8988T (cell line): ENCODE results near the gene POP4.
"Not testable (repeated sequence)": the region's sequence is repeated elsewhere in the genome, so short reads cannot be mapped to it uniquely, and the experiment has no call there.

Experiments used
- DNase-seq: peaks from one replicate; pipeline ENCODE4 v3.0.0; 2011

The POP4 gene

DNA sequence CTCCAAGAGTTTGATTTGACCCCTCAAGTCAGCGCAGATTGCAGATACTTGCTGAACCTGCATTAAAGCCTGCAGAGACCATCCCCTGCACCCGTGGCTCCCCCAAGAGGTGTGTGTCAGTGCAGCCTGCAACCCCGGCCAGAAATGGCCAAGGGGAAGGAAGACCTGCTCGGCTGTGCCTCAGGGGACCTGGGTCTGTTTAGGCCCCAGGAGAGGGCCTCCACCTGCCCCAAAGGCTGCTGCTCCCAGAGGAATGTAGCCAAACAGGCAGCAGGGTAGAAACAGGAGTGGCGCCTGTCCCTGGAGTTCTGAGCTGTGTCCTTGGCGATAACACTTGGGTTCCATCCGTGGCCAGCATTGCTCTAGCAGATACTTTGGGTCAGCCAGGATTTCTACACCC lies 8.0 kb downstream of the POP4 start:
- no peak for DNase-seq

DNA sequence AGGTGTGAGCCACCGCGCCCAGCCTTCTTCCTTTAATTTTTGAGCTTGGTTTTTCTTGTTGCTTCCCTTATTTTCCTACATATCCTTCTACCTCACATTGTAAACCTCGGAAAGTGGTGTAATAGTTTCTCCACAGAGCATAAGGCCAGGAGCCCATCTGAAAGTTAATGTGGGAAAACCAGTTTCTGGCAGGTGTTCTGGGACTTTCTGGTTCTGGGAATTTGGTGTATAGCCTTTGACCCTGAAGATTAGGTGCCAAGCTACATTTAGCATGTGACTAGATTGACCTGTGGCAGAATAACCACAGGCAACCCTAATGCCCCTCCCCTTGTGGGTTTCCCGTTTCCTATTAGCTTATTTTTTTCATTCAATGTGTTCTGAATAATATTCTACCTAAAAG lies 8.7 kb downstream of the POP4 start:
- no peak for DNase-seq

DNA sequence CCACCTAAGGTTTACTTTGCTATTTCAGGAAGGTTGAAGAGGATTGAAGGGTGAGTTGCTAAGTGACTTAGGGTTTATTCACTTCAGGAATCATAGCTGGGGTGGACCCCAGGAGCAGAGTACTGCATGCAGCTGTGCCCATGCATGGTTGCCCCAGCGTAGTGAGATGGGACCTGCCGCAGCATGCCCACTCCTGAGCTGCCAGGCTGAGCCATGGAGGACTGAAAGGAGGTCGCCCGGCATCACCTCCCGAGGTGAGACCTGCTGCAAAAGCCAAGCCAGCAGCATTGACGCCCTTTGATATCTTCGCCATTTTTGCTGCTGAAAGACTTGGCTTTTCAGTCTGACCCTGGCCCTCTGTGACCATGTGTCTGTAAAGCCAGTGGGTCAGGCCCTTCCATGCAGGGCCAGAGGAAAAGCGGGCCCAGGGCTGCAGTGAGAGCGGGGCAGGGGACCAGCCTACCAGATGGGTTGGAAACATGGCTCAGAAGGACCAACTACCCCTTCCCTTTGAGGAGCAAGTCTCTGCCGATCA lies 9.9 kb downstream of the POP4 start:
- DNase-seq, result no peak

DNA sequence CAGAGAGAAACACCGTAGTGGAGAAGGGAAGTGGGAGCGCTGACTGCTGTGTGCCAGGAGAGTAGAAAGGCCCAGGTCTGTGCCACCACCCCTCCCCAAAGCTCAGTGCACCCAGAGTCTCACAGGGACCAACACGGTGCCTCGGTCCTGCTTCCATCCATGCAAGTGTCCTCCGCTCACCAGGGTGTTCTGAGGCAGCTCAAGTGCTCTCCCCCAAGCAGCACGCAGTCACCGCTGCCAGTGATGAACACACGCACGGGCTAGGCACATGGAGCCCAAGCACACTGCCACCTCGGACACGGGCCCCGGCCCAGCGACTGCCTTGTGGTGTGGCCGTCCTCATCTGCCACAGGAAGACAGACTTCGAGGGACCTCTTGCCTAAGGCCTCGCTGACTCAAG lies 10.5 kb downstream of the POP4 start:
- no peak for DNase-seq

DNA sequence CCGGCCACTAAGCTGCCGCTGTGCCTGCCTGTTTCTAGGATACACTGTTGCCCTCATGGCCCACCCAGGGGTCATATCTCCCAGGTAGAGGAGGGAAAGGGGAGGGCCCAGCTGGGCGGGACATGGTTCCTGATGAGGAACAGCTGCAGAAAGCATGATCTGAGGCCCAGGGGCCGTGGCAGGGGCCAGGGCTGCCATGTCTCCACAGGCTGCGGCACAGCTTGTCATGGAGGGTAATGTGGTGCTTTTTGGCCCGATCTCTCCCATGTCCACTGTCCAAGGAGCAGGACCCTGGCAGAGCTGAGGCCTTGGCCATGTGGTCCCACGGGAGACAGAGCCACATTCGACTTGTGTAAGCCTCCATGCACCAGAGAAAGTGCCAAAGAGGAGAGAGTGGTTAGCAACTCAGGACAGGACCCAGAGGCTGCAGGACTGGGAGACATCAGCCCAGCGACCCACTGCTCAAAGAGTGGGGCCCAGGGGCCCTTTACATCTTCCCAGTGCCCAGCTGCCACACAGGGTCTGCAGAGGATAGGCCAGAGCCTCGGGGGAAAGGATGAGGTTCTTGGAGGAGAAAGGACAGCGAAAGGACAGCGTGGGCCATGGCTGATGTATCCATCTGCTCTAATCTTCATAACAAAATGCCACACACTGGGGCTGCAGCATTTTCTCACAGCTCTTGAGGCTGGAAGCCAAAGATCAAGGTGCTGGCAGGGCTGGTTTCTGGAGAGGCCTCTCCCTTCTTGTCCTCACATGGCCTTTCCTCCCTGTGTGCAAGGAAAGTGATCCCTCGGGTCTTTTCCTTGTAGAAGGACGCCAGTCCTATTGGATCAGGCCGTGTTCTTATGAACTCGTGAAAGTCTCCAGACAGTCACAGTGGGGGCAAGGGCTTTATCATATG lies 11.5 kb downstream of the POP4 start:
- DNase-seq, result no peak

DNA sequence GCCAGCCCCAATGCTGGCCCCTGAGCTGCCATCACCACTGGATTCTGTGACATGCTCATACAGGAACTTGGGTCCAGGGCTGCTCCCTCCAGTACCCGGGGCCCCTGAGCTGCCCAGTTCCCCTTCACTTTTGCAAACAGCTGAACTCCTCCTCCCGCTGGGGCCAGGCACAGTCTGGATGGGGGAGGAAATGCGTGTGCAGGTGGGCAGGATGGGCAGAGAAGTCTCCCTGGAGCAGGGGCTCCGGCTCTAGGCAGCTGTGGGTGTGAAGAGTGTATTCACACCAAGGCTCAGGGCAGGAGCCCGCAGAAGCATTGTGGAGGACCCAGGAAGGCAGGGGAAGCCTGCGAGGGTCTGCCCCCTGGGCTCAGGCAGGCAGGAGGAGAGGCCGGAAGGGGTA lies 12.4 kb downstream of the POP4 start:
- DNase-seq, result no peak

DNA sequence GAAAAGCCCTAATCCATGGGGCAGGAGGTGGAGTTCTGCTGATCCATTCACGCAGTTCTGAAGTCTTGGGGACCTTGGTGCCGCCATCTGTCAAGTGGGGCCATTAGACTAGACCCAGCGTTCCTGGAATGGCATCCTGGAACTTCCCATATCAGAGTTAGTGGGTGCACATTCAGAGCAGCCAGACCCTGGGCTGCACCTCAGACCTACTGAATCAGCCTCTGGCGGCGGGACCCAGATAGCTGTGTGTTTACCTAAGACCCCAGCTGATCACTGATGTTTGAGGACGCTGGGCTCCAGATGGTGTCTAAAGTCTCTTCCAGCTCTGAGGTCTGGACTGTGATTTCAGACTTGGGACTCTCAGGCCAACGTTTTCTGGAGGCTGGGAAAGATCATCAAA lies 12.8 kb downstream of the POP4 start:
- DNase-seq, result no peak

DNA sequence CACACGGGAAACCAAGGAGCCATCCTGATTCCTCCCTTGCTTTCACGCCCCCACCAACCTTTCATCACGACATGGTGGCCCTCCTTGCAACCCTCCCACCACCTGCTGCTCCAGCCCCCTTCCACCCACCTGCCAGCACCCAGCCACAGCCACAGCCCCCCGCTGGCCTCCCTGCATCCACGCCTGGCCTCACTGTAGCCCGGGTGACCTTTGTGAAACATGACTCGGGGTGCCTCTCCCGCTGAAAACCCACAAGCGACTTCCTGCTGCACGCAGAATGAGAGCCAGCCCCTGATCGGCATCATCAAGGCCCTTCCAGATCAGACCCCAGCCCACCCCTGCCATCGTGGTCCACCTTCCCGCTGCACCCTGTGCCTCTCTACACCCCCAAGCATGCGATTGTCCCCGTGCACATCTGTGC lies 14.9 kb downstream of the POP4 start:
- DNase-seq, result no peak

DNA sequence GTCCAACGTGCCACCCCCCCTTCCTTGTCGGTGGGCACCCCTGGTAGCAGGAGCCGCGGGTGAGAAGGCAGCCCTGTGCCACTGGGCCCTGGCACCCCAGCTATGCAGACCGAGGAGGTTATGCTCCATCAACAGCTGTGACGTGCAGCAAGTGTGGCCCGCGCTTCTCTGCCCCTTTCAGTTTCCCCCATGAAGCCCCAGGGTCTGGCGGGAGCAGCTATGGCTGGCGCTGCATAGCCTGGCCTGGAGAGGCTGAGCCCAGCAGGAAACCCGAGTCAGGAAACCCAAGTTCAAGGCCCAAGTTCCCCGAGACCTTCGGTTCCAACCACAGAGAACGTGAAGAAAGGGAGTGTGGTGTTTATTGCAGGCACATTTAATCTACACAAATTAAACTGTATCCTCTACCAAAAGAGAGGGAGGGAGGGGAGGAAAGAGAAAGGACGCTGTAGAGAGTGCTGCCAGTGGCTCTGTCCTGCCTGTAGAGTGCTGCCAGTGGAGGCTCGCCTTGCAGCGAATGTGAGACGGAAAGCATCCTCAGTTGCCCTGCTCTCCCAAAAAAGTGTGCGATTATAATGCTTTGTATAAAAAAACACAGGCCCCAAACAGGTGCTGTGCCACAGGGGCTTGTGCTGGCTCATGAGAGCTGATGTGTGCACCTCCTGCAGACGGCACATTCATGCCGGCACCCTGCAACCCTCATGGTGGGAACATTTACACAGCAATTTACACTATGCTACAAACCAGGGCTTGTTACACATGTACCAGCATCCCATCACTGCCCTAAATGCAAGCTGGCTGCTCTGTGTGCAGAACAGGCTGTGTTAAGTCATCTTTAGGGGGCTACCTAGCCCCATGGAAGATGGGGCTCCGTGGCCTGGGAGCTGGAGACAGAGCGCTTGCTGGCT lies 16.3 kb downstream of the POP4 start:
- no peak for DNase-seq

DNA sequence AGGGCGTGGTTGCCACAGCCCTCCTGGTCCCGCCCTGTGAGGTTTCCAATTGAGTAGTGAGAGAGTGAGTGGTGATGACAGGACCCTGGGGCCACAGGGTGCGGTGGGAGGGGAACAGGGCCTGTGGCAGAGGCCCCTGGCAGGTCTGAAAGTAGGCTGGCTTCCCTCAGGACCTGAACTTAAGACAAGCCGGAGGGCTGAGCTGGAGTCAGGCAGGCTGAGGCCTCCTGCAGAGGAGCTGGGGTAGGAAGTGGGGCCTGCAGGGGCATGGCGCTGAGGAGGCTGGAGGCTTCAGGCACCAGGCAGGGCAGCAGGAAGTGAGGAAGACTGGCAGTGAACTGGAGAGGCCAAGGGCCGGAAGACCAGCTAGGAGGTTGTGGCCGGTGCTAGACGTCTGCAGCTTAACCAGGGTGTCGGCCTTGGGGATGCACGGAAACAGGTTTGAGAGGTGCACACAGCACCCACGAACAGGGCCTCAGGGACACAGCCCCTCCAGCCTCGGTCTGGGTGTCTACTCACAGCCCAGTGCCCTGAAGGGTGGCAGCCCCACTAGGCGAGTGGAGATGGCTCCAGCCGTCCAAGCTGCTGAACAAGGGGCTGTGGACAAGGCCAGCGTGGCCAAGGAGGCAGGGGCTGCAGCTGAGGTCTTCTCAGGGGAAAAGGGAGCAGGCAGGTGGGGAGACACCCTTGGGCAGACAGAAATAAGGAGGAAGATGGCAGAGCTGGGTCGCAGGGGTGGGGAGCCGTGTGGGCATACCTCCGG lies 17.8 kb downstream of the POP4 start:
- DNase-seq, result no peak

DNA sequence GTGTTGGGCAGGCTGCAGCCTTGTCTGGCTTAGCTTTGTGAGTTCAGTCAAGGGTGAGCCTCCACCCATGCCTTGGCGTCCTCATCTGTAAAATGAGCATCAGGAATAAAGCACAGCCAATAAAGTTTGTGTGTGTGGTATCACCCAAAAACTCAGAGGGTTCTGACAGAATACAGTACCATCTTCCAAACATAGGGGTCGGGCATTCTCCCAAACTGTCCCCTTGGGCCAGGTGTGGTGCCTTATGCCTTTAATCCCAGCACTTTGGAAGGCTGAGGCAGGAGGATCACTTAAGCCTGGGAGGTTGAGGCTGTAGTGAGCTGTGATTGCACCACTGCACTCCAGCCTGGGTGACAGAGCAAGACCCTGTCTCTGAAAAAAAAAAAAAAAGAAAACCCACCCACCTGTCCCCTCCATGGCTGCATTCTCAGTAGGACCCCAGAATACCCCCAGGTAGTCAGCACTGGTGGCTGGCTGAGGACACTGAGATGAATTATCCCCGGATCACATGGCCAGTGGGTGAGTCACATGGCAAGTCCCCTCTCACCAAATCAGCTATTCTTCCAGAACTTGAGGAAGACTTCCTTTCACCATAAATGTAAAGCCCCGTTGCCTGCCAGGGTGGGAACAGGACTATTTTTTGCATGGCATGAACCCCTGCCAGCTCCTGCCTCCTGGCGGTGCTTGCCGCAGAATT lies 18.6 kb downstream of the POP4 start:
- no peak for DNase-seq

DNA sequence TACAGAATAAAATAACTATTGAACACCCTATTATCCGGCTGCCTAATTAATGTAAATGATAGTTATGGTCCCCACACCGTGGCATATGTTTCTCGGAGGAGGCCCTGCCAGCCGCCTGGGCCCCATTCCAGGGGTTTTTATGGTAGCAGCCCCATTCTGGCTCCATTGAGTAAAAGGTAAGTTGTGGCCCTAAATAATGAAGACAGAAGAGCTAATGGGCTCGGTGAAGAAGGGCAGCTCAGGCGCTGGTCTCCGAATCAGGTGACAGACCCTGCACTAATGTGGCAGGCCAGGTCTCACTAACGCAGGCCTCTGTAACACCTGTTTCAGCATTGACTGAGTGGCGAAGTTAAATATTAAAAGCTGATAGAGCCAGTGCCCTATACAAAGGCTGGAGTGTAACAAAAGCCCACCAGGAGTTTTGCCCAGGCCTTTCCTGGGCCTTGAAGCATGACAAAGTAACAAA lies 19.1 kb downstream of the POP4 start:
- no peak for DNase-seq

DNA sequence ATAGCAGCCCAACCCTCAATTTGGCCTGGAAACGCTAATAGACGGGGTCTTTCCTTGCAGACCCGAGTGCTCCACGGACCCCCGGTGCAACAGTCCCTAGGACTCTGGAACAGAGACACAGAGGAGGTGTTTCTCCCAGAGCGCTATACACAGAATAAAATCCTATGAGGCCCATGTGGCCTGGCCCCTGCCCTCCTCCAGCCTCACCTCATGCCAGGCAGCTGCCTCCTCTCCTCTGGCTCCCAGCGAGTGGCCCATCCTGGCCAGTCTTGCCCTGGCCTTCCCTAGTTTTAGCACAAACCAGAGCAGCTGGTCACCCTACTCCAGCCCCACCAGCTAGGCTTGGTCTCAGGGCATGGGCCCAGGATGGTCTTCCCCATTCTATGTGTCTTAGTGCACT lies 20.3 kb downstream of the POP4 start:
- no peak for DNase-seq

DNA sequence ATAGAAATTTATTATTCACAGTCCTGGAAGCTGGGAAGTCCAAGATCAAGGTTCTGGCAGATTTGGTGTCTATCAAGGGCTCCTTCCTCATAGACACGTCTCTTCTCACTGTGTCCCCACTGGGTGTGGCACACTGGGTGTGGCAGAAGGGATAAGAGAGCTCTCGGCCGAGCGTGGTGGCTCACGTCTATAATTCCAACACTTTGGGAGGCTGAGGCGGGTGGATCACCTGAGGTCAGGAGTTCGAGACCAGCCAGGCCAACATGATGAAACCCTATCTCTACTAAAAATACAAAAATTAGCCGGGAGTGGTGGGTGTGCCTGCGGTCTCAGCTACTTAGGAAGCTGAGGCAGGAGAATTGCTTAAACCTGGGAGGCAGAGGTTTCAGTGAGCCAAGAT lies 20.7 kb downstream of the POP4 start:
- DNase-seq, result not testable (repeated sequence)

DNA sequence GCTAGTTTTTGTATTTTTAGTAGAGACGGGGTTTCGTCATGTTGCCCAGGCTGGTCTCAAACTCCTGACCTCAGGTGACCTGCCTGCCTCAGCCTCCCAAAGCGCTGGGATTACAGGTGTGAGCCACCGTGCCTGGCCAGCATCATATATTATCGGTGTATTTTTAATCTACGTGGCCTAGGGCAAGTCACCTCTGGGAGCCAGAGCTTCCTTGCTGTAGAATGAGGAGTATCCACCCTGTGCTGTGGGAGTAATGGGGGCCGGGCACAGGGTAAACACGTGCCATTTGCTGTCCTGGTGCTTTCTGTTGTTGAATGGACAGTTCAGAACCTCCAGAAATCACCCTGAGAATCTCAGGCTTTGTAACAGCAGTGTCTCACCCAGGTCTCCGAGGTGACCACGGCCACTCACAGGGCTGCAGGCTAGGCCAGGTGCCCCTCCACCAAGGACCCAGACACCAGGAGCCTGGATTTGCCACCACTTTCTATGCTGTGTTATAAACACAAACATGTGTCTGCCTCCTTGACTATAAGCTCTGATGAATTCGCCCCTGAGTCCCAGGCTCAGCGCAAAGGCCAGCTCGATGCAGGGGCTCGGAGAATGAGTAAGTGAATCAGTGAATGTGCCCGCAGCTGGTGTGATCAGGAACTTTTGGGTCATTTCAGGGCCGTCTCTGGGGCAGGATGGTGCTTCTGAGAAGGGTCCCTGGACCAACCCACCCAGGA lies 22.7 kb downstream of the POP4 start:
- DNase-seq, result no peak

DNA sequence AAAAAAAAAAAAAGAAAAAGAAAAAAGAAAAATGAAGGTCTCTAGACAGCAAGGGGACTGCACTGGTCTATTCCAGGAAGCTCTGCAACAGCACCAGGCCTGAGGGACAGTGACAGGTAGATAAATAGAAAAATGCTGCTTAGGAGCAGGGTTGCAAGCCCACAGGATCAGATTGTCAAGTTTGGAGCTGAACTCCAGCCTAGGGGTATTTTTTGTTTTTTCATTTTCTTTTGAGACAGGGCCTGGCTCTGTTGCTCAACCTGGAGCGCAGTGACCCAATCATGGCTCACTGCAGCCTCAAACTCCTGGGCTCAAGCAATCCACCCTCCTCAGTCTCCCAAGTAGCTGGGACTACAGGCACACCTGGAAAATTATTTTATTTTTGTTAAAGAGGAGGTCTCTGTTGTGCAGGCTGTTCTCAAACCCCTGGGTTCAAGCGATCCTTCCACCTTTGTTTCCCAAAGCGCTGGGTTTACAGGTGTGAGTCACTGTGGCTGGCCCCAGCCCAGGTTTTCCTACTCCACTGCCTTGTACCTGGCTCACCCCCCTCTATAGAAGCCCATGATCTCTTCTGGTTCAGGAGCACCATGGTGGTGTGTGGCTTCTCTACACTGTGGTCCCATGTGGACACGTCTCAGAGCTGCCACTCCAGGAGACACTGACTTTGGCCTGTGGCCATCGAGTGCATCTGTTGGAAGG lies 23.9 kb downstream of the POP4 start:
- no peak for DNase-seq

DNA sequence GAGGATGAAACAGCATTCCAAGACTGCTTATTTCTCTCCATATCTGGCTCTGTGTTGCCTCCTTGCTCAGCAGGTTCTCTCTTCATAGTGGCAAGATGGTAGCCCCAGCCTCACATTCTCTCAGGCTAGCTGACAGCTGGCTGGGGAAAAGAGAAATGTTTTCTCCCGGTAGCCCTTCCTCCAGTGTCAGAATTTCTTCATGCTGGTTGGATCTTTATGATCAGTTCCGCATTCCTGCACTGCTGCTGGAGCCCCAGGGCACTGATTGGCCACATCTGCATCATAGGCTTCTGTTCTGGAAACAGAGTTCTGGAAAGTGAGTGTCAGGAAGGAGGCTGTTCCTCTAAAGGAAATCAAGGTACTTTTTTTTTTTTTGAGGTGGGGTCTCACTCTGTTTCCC lies 24.6 kb downstream of the POP4 start:
- no peak for DNase-seq

DNA sequence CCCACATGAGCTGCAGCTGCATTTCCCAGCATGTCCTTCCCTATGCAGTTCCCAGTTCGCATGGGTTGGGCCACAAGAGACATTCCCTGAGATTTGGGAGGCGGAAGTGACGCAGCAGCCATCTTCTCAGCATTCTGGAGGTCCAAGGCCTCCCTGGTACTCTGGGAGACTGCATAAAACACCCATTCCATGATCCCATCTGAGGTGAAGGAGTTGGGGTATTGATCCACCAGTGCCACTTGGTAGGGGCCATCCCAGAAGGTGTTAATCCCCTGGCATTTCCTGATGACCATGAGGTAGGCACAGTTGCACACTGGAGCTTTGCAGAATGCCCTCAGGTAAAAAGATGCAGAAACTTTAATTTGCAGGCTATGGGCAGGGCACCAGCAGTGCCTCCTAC lies 25.4 kb downstream of the POP4 start:
- no peak for DNase-seq

DNA sequence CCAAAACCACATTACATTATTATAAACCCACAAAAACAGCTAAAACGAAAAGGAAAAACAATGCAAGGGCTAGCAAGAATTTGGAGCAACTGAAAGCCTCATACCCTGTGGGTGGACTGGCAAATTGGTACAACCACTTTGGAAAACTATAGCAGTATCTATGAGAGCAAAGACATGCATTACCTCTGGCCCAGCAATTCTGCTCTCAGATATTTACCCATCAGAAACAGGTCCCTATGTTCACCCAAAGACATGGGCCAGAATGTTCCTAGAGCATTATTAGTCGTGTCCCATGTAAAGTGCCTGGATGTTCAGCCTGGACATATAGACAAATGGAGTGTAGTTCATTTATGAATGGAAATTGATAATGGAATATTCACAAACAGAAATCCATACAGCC lies 27.9 kb downstream of the POP4 start:
- DNase-seq, result no peak

DNA sequence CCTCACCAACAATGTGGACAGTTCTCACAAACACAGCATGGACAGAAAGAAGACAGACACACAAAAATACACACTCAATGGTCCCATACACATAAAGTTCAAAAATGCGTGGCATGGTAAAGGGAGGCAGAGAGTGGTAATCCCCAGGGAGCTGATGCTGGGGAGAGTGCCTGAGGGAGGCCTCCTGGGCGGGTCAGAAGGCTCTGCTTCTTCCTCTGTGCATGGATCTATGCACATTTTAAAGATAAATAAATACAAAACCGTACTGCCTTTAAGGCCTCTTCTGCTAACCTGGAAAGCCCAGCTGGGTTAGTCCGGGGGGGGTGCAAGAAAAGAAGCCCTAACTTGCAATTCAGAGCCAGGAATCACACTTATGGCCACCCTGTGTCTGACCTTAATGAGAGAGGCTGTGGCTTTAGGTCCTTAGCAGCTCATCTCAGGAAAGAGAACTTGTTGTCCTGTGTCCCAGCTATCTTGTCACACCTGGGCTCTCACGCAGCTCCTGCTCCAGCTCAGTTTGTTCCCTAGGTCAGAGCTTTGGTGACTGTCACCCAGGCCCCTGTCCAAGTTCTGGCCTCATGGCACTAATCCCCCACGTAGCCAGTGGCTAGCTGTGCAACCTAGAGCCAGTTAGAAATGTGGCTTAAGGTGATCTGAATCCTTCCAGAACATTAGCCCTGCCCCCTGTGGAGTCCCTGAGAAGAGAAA lies 28.5 kb downstream of the POP4 start:
- no peak for DNase-seq
